ENCODE data around the gene CLDN14. TPM values are rescaled to one million over a fixed set of nuclear protein-coding genes. Genes with fewer than 3 reads are reported as not detected.

CLDN14 gene
- polyA plus RNA-seq, 1 experiment, result not detected

GRCh38 chr21:36472377-36472776, 7.5 kb downstream of the CLDN14 start:
- ChIA-PET CTCF (no interaction called here), POLR2A (no interaction called here)
- Histone ChIP-seq H3K36me3 (ENCODE audit: control insufficient read depth, insufficient read depth, low read length) (no peaks in the 10 kb centered on the region), H3K27me3 (ENCODE audit: control insufficient read depth, insufficient read depth, low read length) (no peaks in the 10 kb centered on the region), H3K4me3 (ENCODE audit: low read depth, low read length) (no peak overlapping the region)
- no peak for DNase-seq (ENCODE audit: low read depth)
- TF ChIP-seq, protein P1, sequence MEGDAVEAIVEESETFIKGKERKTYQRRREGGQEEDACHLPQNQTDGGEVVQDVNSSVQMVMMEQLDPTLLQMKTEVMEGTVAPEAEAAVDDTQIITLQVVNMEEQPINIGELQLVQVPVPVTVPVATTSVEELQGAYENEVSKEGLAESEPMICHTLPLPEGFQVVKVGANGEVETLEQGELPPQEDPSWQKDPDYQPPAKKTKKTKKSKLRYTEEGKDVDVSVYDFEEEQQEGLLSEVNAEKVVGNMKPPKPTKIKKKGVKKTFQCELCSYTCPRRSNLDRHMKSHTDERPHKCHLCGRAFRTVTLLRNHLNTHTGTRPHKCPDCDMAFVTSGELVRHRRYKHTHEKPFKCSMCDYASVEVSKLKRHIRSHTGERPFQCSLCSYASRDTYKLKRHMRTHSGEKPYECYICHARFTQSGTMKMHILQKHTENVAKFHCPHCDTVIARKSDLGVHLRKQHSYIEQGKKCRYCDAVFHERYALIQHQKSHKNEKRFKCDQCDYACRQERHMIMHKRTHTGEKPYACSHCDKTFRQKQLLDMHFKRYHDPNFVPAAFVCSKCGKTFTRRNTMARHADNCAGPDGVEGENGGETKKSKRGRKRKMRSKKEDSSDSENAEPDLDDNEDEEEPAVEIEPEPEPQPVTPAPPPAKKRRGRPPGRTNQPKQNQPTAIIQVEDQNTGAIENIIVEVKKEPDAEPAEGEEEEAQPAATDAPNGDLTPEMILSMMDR (IDR thresholded peaks at IDR 0.05; ENCODE audit: insufficient read depth, low read depth, low read length), result no peak

DNA sequence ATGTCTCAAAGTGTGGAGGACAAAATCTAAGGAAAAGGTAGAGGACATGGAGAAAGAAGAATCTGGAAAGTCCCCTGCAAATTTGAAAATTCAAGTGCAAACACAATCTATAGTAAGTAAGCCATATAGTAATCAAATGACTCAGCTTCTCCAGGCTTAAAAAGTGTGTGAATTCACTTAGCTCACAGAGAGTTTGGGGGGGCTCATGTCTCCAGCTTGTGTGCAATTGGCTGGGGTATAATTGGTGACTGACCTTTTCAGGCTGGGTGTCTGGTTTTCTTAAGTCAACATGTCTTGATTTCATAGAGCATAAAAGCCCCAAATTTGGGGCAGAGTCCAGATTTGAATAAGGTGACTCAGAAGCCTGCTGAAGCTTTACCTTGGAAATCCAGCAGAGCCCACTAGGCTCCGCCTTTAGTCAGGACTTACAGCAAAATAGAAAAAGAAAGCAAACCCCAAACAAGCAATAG, 8.6 kb downstream of the CLDN14 start:
- Histone ChIP-seq H3K27me3 (ENCODE audit: control insufficient read depth, insufficient read depth, low read length) (no peaks in the 10 kb centered on the region), H3K36me3 (ENCODE audit: control insufficient read depth, insufficient read depth, low read length) (no peaks in the 10 kb centered on the region), H3K4me3 (ENCODE audit: low read depth, low read length) (no peak overlapping the region)
- TF ChIP-seq, protein P1 (IDR thresholded peaks at IDR 0.05; ENCODE audit: insufficient read depth, low read depth, low read length), result no peak
- POLR2A ChIA-PET, result no interaction called here
- CTCF ChIA-PET, result interaction anchor here (0.6 kb wide), 1 partner anchor 52 kb away, joined by 3 read pairs; no protein-coding TSS in a partner anchor
- no peak for DNase-seq (ENCODE audit: low read depth)

GRCh38 chr21:36470294-36470693, 9.6 kb downstream of the CLDN14 start:
- no peak for DNase-seq (ENCODE audit: low read depth)
- POLR2A ChIA-PET, result no interaction called here

DNA sequence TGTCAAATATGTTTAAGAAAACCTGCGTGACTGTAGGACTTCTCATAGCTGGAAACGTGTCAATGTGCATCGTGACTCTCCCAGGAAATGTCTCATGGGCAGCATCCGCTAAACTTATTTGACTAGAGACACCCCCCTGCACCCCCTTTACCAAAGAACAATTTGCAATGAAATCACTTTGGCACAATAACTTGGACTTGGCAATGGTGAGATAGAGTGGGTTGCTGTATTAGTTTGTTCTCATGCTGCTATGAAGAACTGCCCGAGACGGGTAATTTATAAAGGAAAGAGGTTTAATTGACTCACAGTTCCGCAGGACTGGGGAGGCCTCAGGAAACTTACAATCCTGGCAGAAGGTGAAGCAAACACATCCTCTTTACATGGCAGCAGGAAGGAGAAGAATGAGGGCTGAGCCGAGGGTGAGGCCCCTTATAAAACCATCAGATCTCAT, 13.8 kb downstream of the CLDN14 start:
- Histone ChIP-seq H3K36me3 (ENCODE audit: control insufficient read depth, insufficient read depth, low read length) (no peaks in the 10 kb centered on the region), H3K27me3 (ENCODE audit: control insufficient read depth, insufficient read depth, low read length) (no peaks in the 10 kb centered on the region), H3K4me3 (ENCODE audit: low read depth, low read length) (no peak overlapping the region)
- TF ChIP-seq, protein P1 (IDR thresholded peaks at IDR 0.05; ENCODE audit: insufficient read depth, low read depth, low read length), result no peak
- DNase-seq (ENCODE audit: low read depth), result no peak
- CTCF ChIA-PET, result no interaction called here
- POLR2A ChIA-PET, result no interaction called here

More at GRCh38 chr21:36470294-36470693, 9.6 kb downstream of the CLDN14 start:
- TF ChIP-seq, protein P1 (IDR thresholded peaks at IDR 0.05; ENCODE audit: insufficient read depth, low read depth, low read length), result no peak
- Histone ChIP-seq H3K4me3 (ENCODE audit: low read depth, low read length) (no peak overlapping the region), H3K27me3 (ENCODE audit: control insufficient read depth, insufficient read depth, low read length) (no peaks in the 10 kb centered on the region), H3K36me3 (ENCODE audit: control insufficient read depth, insufficient read depth, low read length) (no peaks in the 10 kb centered on the region)
- CTCF ChIA-PET, result no interaction called here

DNA sequence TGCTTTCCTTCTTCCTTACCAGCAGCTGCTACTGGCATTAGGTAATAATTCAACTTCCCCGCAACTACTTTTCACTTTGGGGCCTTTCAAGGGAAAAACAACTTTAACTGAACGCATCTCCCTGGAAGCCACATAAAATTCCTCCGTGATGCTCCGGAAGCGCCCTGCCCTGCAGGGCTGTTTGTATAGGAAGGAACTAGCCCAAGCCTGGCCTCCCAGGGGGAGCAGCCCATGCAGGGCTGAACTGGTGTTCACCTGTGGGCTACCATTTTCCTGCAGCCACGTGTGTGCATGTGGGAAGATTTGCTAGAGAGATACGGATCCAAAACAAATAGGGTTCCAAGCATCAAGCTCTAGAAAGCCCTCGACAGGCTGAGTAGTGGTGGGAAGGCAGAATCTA, 14.4 kb downstream of the CLDN14 start:
- CTCF ChIA-PET, result interaction anchor here (0.7 kb wide), 1 partner anchor 43 kb away, joined by 3 read pairs; no protein-coding TSS in a partner anchor

More for the DNA sequence above, 14.4 kb downstream of the CLDN14 start:
- no peaks in the 10 kb centered on the region for H3K27me3 ChIP-seq (ENCODE audit: control insufficient read depth, insufficient read depth, low read length)
- H3K36me3 ChIP-seq (ENCODE audit: control insufficient read depth, insufficient read depth, low read length), result no peaks in the 10 kb centered on the region
- POLR2A ChIA-PET, result no interaction called here
- no peak for DNase-seq (ENCODE audit: low read depth)
- TF ChIP-seq, protein P1 (IDR thresholded peaks at IDR 0.05; ENCODE audit: insufficient read depth, low read depth, low read length), result no peak
- no peak overlapping the region for H3K4me3 ChIP-seq (ENCODE audit: low read depth, low read length)
